GM12801 (cell line): ENCODE results near the gene CAMSAP2.

Experiments
- CTCF ChIP-seq: IDR thresholded peaks from one replicate; pipeline ENCODE4 v1.5.1; 2011; ENCODE audit warnings: control low read depth; ENCODE audit not compliant: insufficient read length; ENCODE audit errors: extremely low read depth

CAMSAP2 gene

GRCh38 chr1:200905411-200906052 lies 166.8 kb downstream of the CAMSAP2 start:
- TF ChIP-seq CTCF: no peak

DNA sequence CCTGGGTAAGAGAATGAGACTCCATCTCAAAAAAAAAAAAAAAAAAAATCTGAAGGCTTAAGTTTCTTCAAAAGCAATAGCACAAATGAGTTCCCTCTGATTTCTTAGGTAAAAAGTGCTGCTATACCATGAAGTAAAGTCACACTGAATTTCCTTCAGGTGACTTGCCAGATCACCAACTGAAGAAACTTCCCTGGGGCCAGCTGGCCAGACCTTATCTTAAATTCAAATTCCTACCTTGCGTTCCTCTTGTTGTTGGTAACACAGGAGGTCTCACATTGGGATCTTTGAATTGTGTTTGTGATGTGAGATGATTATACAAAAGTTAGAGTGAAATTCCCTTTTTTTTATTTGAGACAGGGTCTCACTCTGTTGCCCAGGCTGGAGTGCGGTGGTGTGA lies 167.8 kb downstream of the CAMSAP2 start:
- TF ChIP-seq CTCF: no peak

DNA sequence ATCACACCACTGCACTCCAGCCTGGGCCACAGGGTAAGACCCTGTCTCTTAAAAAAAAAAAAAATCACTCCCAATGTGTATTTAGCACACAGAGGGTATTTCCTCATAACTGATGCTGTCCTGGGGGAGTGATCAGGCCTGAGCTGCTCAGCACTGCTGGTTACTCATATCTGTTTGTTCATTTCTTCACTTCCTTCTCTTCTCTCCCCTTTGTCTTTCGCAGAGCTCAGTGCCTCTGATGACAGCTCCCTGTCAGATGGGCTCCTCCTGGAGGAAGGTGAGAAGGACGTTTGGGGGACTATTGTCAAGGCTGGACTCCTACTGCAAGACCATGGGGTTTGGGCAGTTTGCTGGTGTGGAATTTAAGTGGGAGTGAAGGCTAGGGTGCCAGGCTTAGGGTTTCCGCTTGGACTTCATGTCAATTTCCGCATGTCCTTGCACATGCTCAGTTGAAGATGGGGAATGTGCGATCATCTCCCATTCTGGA lies 169.0 kb downstream of the CAMSAP2 start:
- no peak for TF ChIP-seq CTCF

DNA sequence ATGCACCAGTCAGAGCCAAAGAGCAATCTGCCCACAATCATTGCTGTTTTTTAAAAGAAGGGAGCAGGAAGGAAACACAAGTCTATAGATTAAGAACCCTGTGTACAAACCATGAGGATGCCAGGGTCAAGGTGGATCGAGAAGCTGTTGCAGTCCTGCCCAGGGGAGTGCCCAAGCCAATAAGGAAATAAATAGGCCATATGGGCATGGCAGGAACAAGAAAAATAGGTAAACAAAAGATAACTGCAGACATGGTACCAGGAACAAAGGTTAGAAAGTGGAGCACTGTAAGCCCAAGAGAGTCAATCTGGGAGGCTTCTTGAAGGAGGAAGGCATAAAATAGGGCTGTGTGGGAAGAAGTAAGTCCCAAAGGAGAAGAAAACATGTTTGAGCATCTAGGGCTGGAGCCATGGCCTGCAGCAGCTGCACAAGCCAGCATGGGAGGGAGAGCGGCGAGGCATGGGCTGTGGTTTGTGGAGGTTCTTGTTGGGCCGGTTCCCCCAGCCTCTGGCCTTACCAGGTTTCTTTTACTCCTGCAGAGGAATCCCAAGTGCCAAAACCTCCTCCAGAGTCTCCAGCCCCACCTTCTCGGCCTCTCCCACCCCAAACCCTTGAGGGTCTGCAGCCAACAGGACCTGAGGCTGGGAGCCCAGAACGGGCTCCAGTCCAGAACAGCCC lies 169.6 kb downstream of the CAMSAP2 start:
- TF ChIP-seq CTCF: no peak

GRCh38 chr1:200909071-200909470 lies 170.4 kb downstream of the CAMSAP2 start:
- no peak for TF ChIP-seq CTCF

GRCh38 chr1:200909757-200910239 lies 171.1 kb downstream of the CAMSAP2 start:
- TF ChIP-seq CTCF: no peak
